COR-L47 (cell line): ENCODE data around the gene QARS1.

Experiments
- DNase-seq: peaks from one replicate; lab custom pipeline; 2025; lab: John Stamatoyannopoulos, UW

The QARS1 gene

DNA sequence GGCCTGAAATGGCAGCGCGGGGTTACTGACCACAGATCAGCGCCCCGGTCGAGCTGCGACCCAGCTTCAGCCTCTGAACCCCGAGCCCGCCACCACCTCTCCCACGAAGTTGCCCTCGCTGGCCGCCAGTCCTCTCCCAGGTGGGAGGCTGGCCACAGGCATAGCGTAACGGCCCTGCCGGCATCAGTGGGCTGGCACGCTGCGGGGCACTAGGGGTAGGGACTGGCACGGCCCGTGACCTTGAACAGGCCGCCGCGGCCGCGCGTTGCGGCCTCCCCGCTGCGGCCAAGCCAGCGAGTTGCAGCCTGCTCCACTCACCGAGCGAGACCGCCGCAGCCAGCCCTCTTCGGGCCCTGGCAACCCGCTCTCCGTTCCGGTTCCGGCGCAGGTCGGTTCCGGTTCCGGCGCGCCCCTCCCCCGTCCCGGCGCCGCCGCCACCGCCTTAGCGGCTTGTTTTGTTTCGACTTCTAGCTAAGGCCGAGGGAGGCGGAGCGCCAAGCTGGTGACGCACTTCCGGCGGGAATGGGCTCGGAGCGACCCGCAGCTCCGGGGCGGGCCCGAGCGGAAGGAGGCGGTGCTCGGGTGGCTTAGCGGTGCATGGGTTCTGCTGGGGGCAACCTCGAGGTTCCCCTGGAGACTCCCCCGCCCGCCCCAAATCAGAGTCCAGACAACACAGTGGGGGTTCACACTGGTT lies 16.0 kb upstream of the QARS1 start, which contains the start of gene USP19:
Gene USP19, minus strand, starts transcription at position 386 of the 694 bp plus-strand sequence. CDS start 1,678 bp downstream, outside the sequence.
- DNase-seq, result peak; percentile 77

GRCh38 chr3:49120096-49120437 lies 15.5 kb upstream of the QARS1 start:
- no peak for DNase-seq

GRCh38 chr3:49119439-49119838 lies 14.9 kb upstream of the QARS1 start:
- no peak for DNase-seq

GRCh38 chr3:49119036-49119435 lies 14.5 kb upstream of the QARS1 start:
- no peak for DNase-seq

DNA sequence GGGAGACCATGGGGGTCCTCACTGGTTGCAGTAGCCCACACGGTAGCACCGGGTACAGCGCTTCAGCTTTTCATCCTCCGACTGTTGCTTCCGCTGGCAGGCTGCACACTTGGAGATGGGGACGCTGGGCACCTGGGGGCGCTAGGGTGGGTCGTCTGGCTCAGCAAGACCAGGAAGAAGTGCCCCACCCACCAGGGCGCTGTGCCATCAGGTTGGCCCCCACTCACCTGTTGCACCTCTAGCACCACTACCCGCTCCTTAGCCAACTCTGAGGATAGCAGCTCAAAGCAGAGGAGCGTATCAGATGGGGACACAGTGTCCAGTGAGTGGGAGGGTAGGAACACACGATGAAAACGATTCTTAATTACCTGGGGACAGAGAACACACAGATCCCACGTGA lies 7.7 kb upstream of the QARS1 start:
- no peak for DNase-seq

- DNase-seq, result no peak
Measured at GRCh38 chr3:49111347-49111746, 6.8 kb upstream of the QARS1 start.

- DNase-seq, result no peak
Measured at GRCh38 chr3:49110780-49111179, 6.2 kb upstream of the QARS1 start.

- DNase-seq, result no peak
Measured at GRCh38 chr3:49108346-49108745, 3.8 kb upstream of the QARS1 start.

GRCh38 chr3:49104052-49104426 lies 518 bp downstream of the QARS1 start:
- no peak for DNase-seq

GRCh38 chr3:49100046-49100615 lies 4.4 kb downstream of the QARS1 start:
- DNase-seq, result no peak

DNA sequence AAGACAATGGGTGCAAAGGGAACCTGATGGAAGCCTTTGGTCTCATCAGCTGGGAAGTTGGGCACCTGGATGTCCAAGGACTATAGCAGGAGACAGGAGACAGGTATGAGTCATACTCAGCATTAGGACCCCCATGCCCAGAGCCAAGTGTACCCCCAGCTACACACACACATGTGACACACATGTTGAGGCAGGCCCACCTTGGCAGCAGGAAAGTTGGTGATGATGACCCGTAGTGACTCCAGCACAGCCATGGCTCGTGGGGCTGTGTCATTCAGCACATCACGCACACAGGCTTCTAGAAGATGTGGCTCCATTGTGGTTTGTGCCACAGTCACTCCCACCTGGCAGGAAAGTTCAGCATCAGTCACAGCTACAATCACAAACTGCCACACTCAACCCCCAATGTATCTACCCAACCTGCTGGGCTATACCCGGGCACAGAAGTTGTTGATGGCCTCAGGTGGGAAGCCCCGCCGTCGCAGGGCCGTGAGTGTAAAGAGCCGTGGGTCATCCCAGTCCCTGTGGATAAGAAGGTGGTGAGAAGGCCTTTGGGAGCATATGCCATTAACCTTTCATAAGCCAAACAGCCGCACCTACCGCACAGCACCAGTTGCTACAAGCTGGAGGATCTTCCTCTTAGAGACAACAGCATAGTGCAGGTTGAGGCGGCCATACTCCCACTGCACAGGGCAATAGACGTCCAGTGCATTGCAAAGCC lies 5.5 kb downstream of the QARS1 start:
- DNase-seq, result no peak

DNA sequence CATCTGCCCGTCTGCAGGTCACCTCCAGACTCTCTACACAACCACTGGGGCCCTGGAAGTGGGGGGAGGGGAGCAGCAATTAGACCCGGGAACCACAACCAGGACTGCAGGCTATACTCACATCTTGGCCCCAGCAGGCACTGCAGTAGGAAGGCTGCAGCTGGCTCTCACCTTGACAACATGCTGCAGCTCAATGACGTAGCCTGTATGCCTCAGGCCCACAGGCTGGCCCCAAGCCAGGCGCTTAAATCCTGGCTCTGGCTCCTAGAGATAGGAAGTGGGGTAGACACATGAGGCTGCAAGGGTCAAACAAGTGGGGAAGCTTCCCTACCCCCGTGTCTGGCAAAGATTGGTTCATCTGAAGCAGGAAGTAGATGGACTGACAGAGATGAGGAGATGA lies 6.1 kb downstream of the QARS1 start:
- DNase-seq, result no peak

- peak; percentile 91 for DNase-seq
Measured at GRCh38 chr3:49093853-49094767, 10.4 kb downstream of the QARS1 start, which contains the start of gene QRICH1. QRICH1 (minus strand) TSS chr3:49094071; CDS start chr3:49077017, 17,054 bp downstream.

GRCh38 chr3:49092938-49093852 lies 11.4 kb downstream of the QARS1 start:
- peak; percentile 49 for DNase-seq

- no peak for DNase-seq
Measured at GRCh38 chr3:49081429-49081828, 23.1 kb downstream of the QARS1 start.

GRCh38 chr3:49079270-49079669 lies 25.3 kb downstream of the QARS1 start:
- DNase-seq, result no peak

DNA sequence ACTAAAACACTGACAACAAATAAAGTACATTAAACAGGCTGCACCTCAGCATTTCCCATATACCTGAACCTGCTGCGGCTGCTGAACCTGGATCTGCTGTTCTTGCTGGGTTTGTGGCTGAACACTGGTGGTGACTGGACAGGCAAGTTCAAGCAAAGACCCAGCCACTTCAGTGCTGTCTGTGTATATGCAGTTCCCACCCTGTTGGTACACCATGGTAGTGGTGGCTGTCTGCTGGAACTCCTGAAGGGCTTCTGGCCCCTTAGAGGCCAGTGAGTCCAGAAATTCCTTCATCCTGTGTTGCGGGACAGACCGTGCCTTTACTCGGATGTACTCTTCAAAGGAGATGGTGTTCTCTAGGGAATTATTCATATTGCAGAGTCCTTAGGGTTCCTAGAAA lies 27.9 kb downstream of the QARS1 start:
- no peak for DNase-seq

GRCh38 chr3:49076116-49076515 lies 28.4 kb downstream of the QARS1 start:
- no peak for DNase-seq

DNA sequence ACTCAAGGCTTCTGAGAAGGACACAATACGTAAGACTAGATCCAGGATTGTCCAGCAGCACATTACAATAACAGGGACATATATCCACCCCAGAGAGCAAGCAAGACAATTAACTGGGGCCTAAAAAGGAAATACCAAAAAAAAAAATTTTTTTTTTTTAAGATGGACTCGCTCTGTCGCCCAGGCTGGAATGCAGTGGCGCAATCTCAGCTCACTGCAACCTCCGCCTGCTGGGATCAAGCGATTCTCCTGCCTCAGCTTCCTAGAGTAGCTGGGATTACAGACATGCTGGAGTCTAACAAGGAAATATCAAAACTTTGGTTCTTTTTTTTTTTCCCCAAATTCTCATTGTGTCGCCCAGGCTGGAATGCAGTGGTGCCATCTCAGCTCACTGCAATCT lies 46.5 kb downstream of the QARS1 start:
- no peak for DNase-seq

DNA sequence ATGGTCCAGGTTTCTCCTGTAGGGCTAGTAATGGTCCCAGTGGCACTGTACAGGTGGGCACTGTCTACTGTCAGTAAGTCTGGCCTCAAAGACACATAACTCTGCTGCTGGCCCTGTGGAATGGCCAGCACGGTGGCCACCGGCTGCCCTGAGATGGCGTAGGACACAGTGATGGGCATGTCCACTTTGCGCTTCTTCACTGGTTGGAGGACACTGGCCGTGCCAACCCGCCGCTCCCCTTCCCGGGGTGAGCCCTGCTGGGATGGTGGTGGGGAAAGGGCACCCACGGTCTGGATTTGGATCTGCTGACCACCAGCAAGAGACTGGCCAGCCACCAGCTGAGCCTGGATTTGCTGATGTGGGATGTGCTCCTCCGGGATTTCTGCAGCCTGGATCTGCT lies 47.3 kb downstream of the QARS1 start:
- DNase-seq, result no peak

DNA sequence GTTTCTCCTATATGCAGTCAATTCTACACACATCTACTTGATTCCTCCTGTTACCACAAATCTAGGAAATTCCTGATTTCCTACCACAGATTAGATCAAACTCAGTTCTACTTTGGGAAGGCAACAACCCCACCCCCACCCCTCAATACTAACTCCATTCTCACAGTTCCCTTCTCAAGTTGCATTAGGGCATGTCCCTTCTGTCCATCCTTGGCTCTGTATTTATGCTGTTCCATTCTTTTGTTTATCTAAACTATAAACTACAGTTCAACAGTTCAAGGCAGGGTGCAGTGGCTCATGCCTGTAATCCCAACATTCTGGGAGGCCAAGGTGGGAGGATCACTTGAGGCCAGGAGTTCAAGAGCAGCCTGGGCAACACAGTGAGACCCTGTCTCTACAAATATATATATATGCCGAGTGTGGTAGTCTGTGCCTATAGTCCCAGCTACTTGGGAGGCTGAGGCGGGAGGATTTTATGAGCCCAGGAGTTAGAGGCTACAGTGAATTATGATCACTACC lies 50.2 kb downstream of the QARS1 start:
- DNase-seq, result no peak
